Stimulated activated CD8-positive, alpha-beta memory T cell treated with anti-CD3 and anti-CD28 coated beads, Interleukin-7, amount 100 ng/mL, for 48 hours (primary cell): Measurements from ENCODE around the gene OPTC.

Source experiments
- DNase-seq, 2 donors: peaks; one replicate each; pipeline ENCODE4 v3.0.0-alpha.2; 2020; ENCODE audit warnings: low read depth in 1 of 2; ENCODE audit errors: extremely low read depth in 1 of 2

The OPTC gene

DNA sequence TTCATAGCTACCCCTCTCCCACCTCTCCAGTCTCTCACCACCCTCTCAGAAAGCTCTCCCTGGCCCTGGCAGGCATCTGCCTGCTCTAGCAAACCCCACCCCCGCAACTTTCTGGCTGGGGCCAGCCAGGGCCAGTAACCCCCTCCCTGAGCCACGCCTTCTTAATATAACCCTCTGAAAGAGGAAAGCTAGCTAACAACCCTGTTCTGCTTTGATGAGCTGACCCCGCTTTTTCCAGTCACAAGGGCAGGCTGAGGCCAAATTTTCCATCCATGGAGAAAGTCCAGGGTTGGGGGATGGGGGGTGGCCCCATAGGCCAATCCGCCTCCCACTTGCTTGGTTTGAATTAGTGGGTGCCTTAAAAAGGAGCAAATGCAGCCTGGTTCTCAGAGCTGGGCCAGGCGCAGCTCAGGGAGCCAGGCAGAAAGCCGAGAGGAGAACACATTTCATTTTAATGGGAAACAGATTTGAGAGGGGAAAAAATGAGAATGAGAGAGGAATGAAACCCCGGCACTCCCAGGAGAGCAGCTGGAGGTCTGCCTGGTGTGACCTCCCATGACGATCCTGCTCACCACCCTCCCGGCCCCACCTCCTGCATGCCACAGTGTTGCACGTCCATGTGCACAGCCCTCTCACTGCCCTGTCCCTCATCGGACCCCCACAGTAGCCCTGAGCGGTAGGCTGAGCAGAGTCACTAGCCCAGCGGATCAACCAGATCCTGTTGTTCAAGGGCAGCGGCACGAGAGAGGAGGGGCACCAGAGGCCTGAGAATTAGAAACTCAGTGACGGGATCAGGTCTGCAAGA, 62.3 kb downstream of the OPTC start:
- no peak for DNase-seq

DNA sequence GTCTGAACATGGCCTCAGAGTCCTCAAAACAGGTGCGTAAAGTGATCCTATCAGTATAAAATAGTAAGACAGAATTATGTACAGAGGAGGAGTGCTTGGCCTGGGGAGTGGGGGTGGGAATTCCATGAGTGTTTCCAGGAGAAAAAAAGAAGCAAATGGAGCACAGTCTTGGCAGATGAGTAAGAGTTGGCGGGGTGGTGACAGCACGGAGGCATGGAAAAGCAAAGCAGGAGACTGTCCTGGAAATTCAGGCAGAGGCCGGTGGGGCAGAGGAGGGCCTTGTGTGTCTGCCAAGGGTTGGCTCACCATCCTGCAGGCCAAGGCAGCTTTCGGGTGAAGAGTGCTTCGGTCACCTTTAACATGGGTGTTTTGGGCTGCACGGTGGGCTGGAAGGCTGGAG, 63.4 kb downstream of the OPTC start:
- DNase-seq = no peak

DNA sequence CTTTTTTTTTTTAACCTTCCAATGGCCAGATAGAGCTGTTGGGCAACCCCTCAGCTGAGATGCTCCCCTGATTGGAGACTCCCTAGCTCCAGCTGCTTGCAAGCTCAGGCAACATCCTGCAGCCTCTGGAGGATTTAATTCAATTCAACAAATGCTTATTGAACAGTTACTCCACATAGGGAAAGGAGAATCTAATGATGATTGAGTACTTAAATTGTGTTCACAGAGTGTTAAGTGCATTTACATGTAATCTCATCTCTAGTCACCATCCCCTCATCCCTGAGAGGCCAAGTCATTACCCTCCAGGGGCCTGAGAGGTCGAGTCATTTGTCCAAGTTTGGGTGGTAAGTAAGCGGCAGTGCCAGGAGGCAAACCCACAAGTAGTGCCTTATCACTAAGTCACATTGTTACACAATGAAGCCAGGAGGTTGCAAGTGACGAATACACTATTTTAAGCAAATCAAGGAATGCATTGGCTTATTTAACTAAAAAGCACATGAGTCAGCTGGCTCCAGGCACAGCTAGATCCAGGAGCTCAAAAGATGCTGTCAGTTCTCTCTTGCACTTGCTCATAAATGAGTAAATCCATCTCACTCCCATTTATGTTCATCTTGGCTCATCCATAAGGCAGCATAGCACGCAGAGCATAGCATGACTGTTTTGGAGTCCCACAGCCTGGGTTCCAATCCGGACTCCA, 64.3 kb downstream of the OPTC start:
- peak in 1 of 2 donors; percentile 3 for DNase-seq
